Large intestine (tissue), 3 donors: Measurements from ENCODE around the gene GEMIN8. TPM values are rescaled to one million over a fixed set of nuclear protein-coding genes. Genes with fewer than 3 reads are reported as not detected.

ENCODE experiments used
- DNase-seq, 2 donors: peaks; one replicate each; pipeline versions ENCODE4 v3.0.0 to v3.0.0-alpha.2; 2013
- H3K27ac ChIP-seq: one replicate; pipeline ENCODE4 v1.5.1; 2013; ENCODE audit warnings: low read length
- H3K27me3 ChIP-seq: 2 replicates; pipeline ENCODE4 v1.6.1; 2013; ENCODE audit warnings: low read length; ENCODE audit not compliant: control insufficient read depth, insufficient read depth
- H3K36me3 ChIP-seq: 2 replicates; pipeline ENCODE4 v1.6.1; 2013; ENCODE audit warnings: low read length; ENCODE audit not compliant: control insufficient read depth, insufficient read depth
- H3K4me1 ChIP-seq: one replicate; pipeline ENCODE4 v1.6.1; 2013; ENCODE audit warnings: low read length; ENCODE audit not compliant: control insufficient read depth, insufficient read depth
- H3K4me3 ChIP-seq: one replicate; pipeline ENCODE4 v1.5.1; 2013; ENCODE audit warnings: low read length
- H3K9me3 ChIP-seq: one replicate; pipeline ENCODE4 v1.6.1; 2013; ENCODE audit warnings: mild to moderate bottlenecking, low read depth, low read length, moderate library complexity; ENCODE audit not compliant: control insufficient read depth
- WGBS: methylation state at CpG from one replicate; pipeline ENCODE4 v1.1.5; 2013; ENCODE audit warnings: low lambda C conversion rate; ENCODE audit not compliant: insufficient coverage; 5-methylcytosine and 5-hydroxymethylcytosine counted together
- polyA plus RNA-seq: library from polyadenylated mRNA; unstranded; fragments of 120-200 nt; gene quantifications from one replicate; pipeline ENCODE4 v1.2.1, GENCODE V29; 2013

The GEMIN8 gene
- polyA plus RNA-seq, 1 donor: 19.6 TPM

GRCh38 chrX:14022019-14022418 lies 7.7 kb downstream of the GEMIN8 start:
- H3K9me3 ChIP-seq: no peaks in the 10 kb centered on the region
- DNase-seq: no peak
- H3K27me3 ChIP-seq: no peaks in the 10 kb centered on the region
- H3K4me1 ChIP-seq: no peaks in the 10 kb centered on the region
- peaks cover 7% of the 10 kb centered on the region for H3K36me3 ChIP-seq
- no peak overlapping the region for H3K27ac ChIP-seq
- no peak overlapping the region for H3K4me3 ChIP-seq

- peaks cover 7% of the 10 kb centered on the region for H3K36me3 ChIP-seq
- H3K27me3 ChIP-seq: no peaks in the 10 kb centered on the region
- no peak overlapping the region for H3K4me3 ChIP-seq
- peak in 1 of 2 donors; percentile 22 for DNase-seq
- WGBS: 40% methylated on average over 1 of the region's 3 CpGs
- no peaks in the 10 kb centered on the region for H3K9me3 ChIP-seq
- no peak overlapping the region for H3K27ac ChIP-seq
- no peaks in the 10 kb centered on the region for H3K4me1 ChIP-seq
These were observed 12.3 kb downstream of the GEMIN8 start for GRCh38 chrX:14017399-14017798.

- Histone ChIP-seq H3K9me3 (no peaks in the 10 kb centered on the region), H3K27me3 (no peaks in the 10 kb centered on the region), H3K27ac (no peak overlapping the region), H3K36me3 (peaks cover 7% of the 10 kb centered on the region), H3K4me3 (no peak overlapping the region), H3K4me1 (no peaks in the 10 kb centered on the region)
- WGBS: no CpG with 5 or more reads among the region's 4 CpGs
- DNase-seq: no peak
These were observed 13.8 kb downstream of the GEMIN8 start for GRCh38 chrX:14015941-14016340.

GRCh38 chrX:14015294-14015693 lies 14.4 kb downstream of the GEMIN8 start:
- H3K27ac ChIP-seq: no peak overlapping the region
- no CpG with 5 or more reads among the region's 2 CpGs for WGBS
- no peak overlapping the region for H3K4me3 ChIP-seq
- peaks cover 7% of the 10 kb centered on the region for H3K36me3 ChIP-seq
- H3K4me1 ChIP-seq: no peaks in the 10 kb centered on the region
- H3K27me3 ChIP-seq: no peaks in the 10 kb centered on the region
- no peaks in the 10 kb centered on the region for H3K9me3 ChIP-seq
- DNase-seq: no peak

- no peak overlapping the region for H3K27ac ChIP-seq
- DNase-seq: no peak
These were observed 15.2 kb downstream of the GEMIN8 start for GRCh38 chrX:14014526-14014925.

GRCh38 chrX:14013054-14013453 lies 16.6 kb downstream of the GEMIN8 start:
- Histone ChIP-seq H3K4me3 (no peak overlapping the region), H3K4me1 (no peaks in the 10 kb centered on the region), H3K27me3 (no peaks in the 10 kb centered on the region), H3K9me3 (no peaks in the 10 kb centered on the region), H3K27ac (no peak overlapping the region), H3K36me3 (peaks cover 6% of the 10 kb centered on the region)
- no CpG with 5 or more reads among the region's 4 CpGs for WGBS
- DNase-seq: no peak

More at GRCh38 chrX:14014526-14014925, 15.2 kb downstream of the GEMIN8 start:
- Histone ChIP-seq H3K36me3 (peaks cover 3% of the 10 kb centered on the region), H3K9me3 (no peaks in the 10 kb centered on the region), H3K4me1 (no peaks in the 10 kb centered on the region), H3K4me3 (no peak overlapping the region), H3K27me3 (no peaks in the 10 kb centered on the region)
- no CpG with 5 or more reads among the region's 4 CpGs for WGBS

- no CpG with 5 or more reads among the region's 3 CpGs for WGBS
- H3K9me3 ChIP-seq: no peaks in the 10 kb centered on the region
- peaks cover 9% of the 10 kb centered on the region for H3K36me3 ChIP-seq
These were observed 19.1 kb downstream of the GEMIN8 start for GRCh38 chrX:14010566-14010965.

GRCh38 chrX:14006540-14006939 lies 23.2 kb downstream of the GEMIN8 start:
- DNase-seq: no peak
- no CpG with 5 or more reads among the region's 10 CpGs for WGBS

More at GRCh38 chrX:14010566-14010965, 19.1 kb downstream of the GEMIN8 start:
- Histone ChIP-seq H3K27me3 (no peaks in the 10 kb centered on the region), H3K4me3 (no peak overlapping the region), H3K4me1 (no peaks in the 10 kb centered on the region), H3K27ac (no peak overlapping the region)
- no peak for DNase-seq

GRCh38 chrX:14003876-14004425 lies 25.7 kb downstream of the GEMIN8 start:
- WGBS: no CpG with 5 or more reads among the region's 2 CpGs
- Histone ChIP-seq H3K27me3 (no peaks in the 10 kb centered on the region), H3K4me1 (no peaks in the 10 kb centered on the region), H3K36me3 (peaks cover 9% of the 10 kb centered on the region), H3K4me3 (no peak overlapping the region), H3K9me3 (no peaks in the 10 kb centered on the region), H3K27ac (no peak overlapping the region)
- DNase-seq: no peak

More at GRCh38 chrX:14006540-14006939, 23.2 kb downstream of the GEMIN8 start:
- Histone ChIP-seq H3K4me1 (no peaks in the 10 kb centered on the region), H3K4me3 (no peak overlapping the region), H3K9me3 (no peaks in the 10 kb centered on the region), H3K27ac (no peak overlapping the region), H3K27me3 (no peaks in the 10 kb centered on the region), H3K36me3 (peaks cover 9% of the 10 kb centered on the region)

- WGBS: no CpG with 5 or more reads among the region's 4 CpGs
- Histone ChIP-seq H3K36me3 (peaks cover 3% of the 10 kb centered on the region), H3K4me3 (no peak overlapping the region), H3K9me3 (no peaks in the 10 kb centered on the region), H3K4me1 (no peaks in the 10 kb centered on the region), H3K27ac (no peak overlapping the region), H3K27me3 (no peaks in the 10 kb centered on the region)
- DNase-seq: no peak
These were observed 26.7 kb downstream of the GEMIN8 start for GRCh38 chrX:14003028-14003427.

GRCh38 chrX:13996650-13997049 lies 33.0 kb downstream of the GEMIN8 start:
- Histone ChIP-seq H3K4me1 (no peaks in the 10 kb centered on the region), H3K27ac (no peak overlapping the region), H3K9me3 (no peaks in the 10 kb centered on the region), H3K4me3 (no peak overlapping the region), H3K27me3 (no peaks in the 10 kb centered on the region), H3K36me3 (no peaks in the 10 kb centered on the region)
- no peak for DNase-seq
- WGBS: no CpG with 5 or more reads among the region's 6 CpGs
